Endothelial cell of umbilical vein (primary cell): Measurements from ENCODE around the gene PPP2R2C. TPM values are rescaled to one million over a fixed set of nuclear protein-coding genes. Genes with fewer than 3 reads are reported as not detected.

Experiments used
- BruUV-seq: library from RNA; stranded (reverse); fragments of 400-500 nt; replicated peaks from 2 replicates; lab custom pipeline; 2021; lab: Mats Ljungman, UMichigan
- CTCF ChIA-PET: fragments of 300-600, 350-600 bp; sonication (Branson Sonifier 250); formaldehyde crosslinking; loops from one replicate; lab custom pipeline; 2021; ENCODE audit warnings: antibody characterized with exemption, inconsistent platforms; lab: Charles Lee
- POLR2A ChIA-PET: fragments of 300-600, 350-600 bp; sonication (Branson Sonifier 250); formaldehyde crosslinking; loops from one replicate; lab custom pipeline; 2021; ENCODE audit warnings: antibody characterized with exemption, inconsistent platforms; lab: Charles Lee
- DNase-seq: peaks from one replicate; pipeline ENCODE4 v3.0.0-alpha.2; 2011; ENCODE audit warnings: low read depth, low spot score
- FAIRE-seq: peaks from 2 replicates; lab custom pipeline; 2011; peaks lifted over from hg19 to GRCh38; lab: Jason Lieb, UNC
- H2AFZ ChIP-seq: 2 replicates; pipeline ENCODE4 v1.6.0; 2012; ENCODE audit warnings: low read depth, low read length, control low read depth, inconsistent platforms
- H3K27ac ChIP-seq: 2 replicates; pipeline ENCODE4 v1.5.1; 2011; ENCODE audit warnings: low read depth, mild to moderate bottlenecking, control low read depth, low read length, moderate library complexity; ENCODE audit not compliant: insufficient read depth
- H3K27me3 ChIP-seq, 2 experiments: 2 replicates each; pipeline versions ENCODE4 v1.6.0 to v1.6.1; 2011; ENCODE audit warnings: low read length in 2 of 2, mixed read lengths in 1 of 2; ENCODE audit not compliant: control insufficient read depth in 2 of 2, insufficient read depth in 2 of 2
- H3K36me3 ChIP-seq, 2 experiments: 2 replicates in 1 of 2; 3 replicates in 1 of 2; pipeline ENCODE4 v1.5.1; 2011; ENCODE audit warnings: low read length in 2 of 2, mild to moderate bottlenecking in 1 of 2, moderate library complexity in 1 of 2; ENCODE audit not compliant: control insufficient read depth in 2 of 2, insufficient read depth in 2 of 2; ENCODE audit errors: extremely low read depth in 1 of 2
- H3K4me1 ChIP-seq: 3 replicates; pipeline ENCODE4 v1.5.1; 2011; ENCODE audit warnings: mild to moderate bottlenecking, low read length; ENCODE audit not compliant: control insufficient read depth, insufficient read depth; ENCODE audit errors: extremely low read depth
- H3K4me2 ChIP-seq: 2 replicates; pipeline ENCODE4 v1.6.1; 2011; ENCODE audit warnings: low read length, control low read depth, mixed read lengths; ENCODE audit not compliant: insufficient read depth
- H3K4me3 ChIP-seq, 3 experiments: fragments of 200-600 bp in 1 of 3; sonication (generic), shearing (Covaris generic) in 1 of 3; replicated peaks in 1 of 3; 2 replicates each; pipeline ENCODE4 v1.5.1; 2011 to 2016; ENCODE audit warnings: control low read depth in 3 of 3, low read length in 3 of 3, mild to moderate bottlenecking in 2 of 3, inconsistent platforms in 1 of 3, low read depth in 1 of 3, moderate library complexity in 1 of 3; ENCODE audit not compliant: insufficient read depth in 1 of 3
- H3K79me2 ChIP-seq: 2 replicates; pipeline ENCODE4 v1.6.0; 2012; ENCODE audit warnings: low read length, inconsistent platforms; ENCODE audit not compliant: control insufficient read depth, insufficient read depth
- H3K9ac ChIP-seq: replicated peaks from 2 replicates; pipeline ENCODE3; 2011; ENCODE audit warnings: low read length, control low read depth; ENCODE audit not compliant: insufficient read depth; ENCODE audit errors: extremely low read depth
- H3K9me1 ChIP-seq: replicated peaks from 3 replicates; pipeline ENCODE4 v1.6.0; 2011; ENCODE audit warnings: mild to moderate bottlenecking, low read length; ENCODE audit not compliant: control insufficient read depth, insufficient read depth; ENCODE audit errors: extremely low read depth
- H3K9me3 ChIP-seq: replicated peaks from 2 replicates; pipeline ENCODE4 v1.5.1; 2012; ENCODE audit warnings: low read length, inconsistent platforms; ENCODE audit not compliant: control insufficient read depth, insufficient read depth
- H4K20me1 ChIP-seq: replicated peaks from 2 replicates; pipeline ENCODE3; 2011; ENCODE audit warnings: mild to moderate bottlenecking, low read length; ENCODE audit not compliant: control insufficient read depth, insufficient read depth; ENCODE audit errors: extremely low read depth
- CTCF ChIP-seq, 2 donors: IDR thresholded peaks; 1 replicate in 1 of 2; 2 replicates in 1 of 2; pipeline ENCODE4 v1.5.1; 2011; ENCODE audit warnings: low read length in 2 of 2, mild to moderate bottlenecking in 2 of 2, moderate library complexity in 2 of 2, control low read depth in 1 of 2, inconsistent platforms in 1 of 2, low read depth in 1 of 2; ENCODE audit not compliant: insufficient read depth in 1 of 2; ENCODE audit errors: extremely low read depth in 1 of 2
- EZH2 ChIP-seq: IDR thresholded peaks from 2 replicates; pipeline ENCODE4 v1.6.1; 2012; ENCODE audit warnings: borderline replicate concordance, low read depth, mild to moderate bottlenecking, moderate library complexity, low read length, inconsistent platforms; ENCODE audit not compliant: severe bottlenecking
- FOS ChIP-seq: IDR thresholded peaks from 2 replicates; pipeline ENCODE4 v1.6.1; 2011; ENCODE audit warnings: mild to moderate bottlenecking, low read length, moderate library complexity, borderline replicate concordance; ENCODE audit not compliant: insufficient read depth
- JUN ChIP-seq: IDR thresholded peaks from 2 replicates; pipeline ENCODE4 v1.6.1; 2011; ENCODE audit warnings: borderline replicate concordance, low read depth; ENCODE audit not compliant: insufficient read length, insufficient read depth
- MYC ChIP-seq: IDR thresholded peaks from one replicate; pipeline ENCODE4 v1.6.1; 2011; ENCODE audit warnings: mild to moderate bottlenecking, low read depth, low read length
- POLR2A ChIP-seq: IDR thresholded peaks from 2 replicates; pipeline ENCODE4 v1.6.1; 2012; ENCODE audit warnings: low read depth, mild to moderate bottlenecking, control low read depth, low read length
- POLR2AphosphoS5 ChIP-seq: IDR thresholded peaks from 2 replicates; pipeline ENCODE4 v1.6.1; 2012; ENCODE audit warnings: low read depth, mild to moderate bottlenecking, control low read depth, low read length, moderate library complexity; ENCODE audit not compliant: insufficient read depth
- dilution Hi-C: fragments of 300-500 bp; cut with MboI; formaldehyde crosslinking; loops from one replicate; pipeline ENCODE4 v1.15.0; 2019; ENCODE audit warnings: low sequenced_read_pairs; ENCODE audit not compliant: extremely low pct_ligation_motif_present
- intact Hi-C: fragments of 100-400 bp; cut with micrococcal nuclease; formaldehyde crosslinking; loops from one replicate; pipeline ENCODE4 v1.10.0; 2022
- polyA plus RNA-seq, 4 experiments: library from polyadenylated mRNA; depleted of rRNA in 3 of 4; stranded (reverse) in 3 of 4; unstranded in 1 of 4; fragments of >200 nt; gene quantifications; 2 replicates each; pipeline versions ENCODE4 v1.2.1 to v1.2.3, GENCODE V29; 2011 to 2012; ENCODE audit warnings: missing spikeins in 1 of 4
- total RNA-seq: library from RNA; stranded (reverse); gene quantifications from 2 replicates; pipeline ENCODE4 v1.2.3, GENCODE V29; 2021
- TF ChIP-seq, protein P1 (sequence below): IDR thresholded peaks from 2 replicates; pipeline ENCODE4 v1.6.1; 2011; ENCODE audit not compliant: insufficient read depth, insufficient read length

The PPP2R2C gene
- total and polyA plus RNA-seq, 2 donors (not counting 3 experiments of a cell fraction or from before 2014, with no cell fraction given), result 0.03 to 0.09 TPM

- dilution Hi-C loops (no loop called here), intact Hi-C loops (no loop called here)
- DNase-seq (no peak), FAIRE-seq (no peak)
- Histone ChIP-seq H4K20me1 (no peaks in the 10 kb centered on the region), H3K4me1 (no peaks in the 10 kb centered on the region), H3K36me3 (no peaks in the 10 kb centered on the region), H3K79me2 (no peaks in the 10 kb centered on the region), H2AFZ (no peak overlapping the region), H3K4me2 (no peak overlapping the region), H3K27me3 (peaks cover 0 to 2% of the 10 kb centered on the region in 2 experiments), H3K27ac (no peak overlapping the region), H3K9me3 (no peaks in the 10 kb centered on the region), H3K9me1 (no peaks in the 10 kb centered on the region), H3K9ac (no peak overlapping the region), H3K4me3 (no peak overlapping the region)
- TF ChIP-seq FOS (no peak), POLR2AphosphoS5 (no peak), EZH2 (no peak), MYC (no peak), JUN (no peak), POLR2A (no peak), CTCF (IDR thresholded peaks at IDR 0.05; ENCODE audit: extremely low read depth in 1 of 2, insufficient read depth in 1 of 2, low read depth in 1 of 2, low read length in 2 of 2) (no peak)
- TF ChIP-seq, protein P1, sequence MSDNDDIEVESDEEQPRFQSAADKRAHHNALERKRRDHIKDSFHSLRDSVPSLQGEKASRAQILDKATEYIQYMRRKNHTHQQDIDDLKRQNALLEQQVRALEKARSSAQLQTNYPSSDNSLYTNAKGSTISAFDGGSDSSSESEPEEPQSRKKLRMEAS, result no peak
- POLR2A ChIA-PET, result no interaction called here
- no TSS peak for BruUV-seq
- CTCF ChIA-PET, result no interaction called here
Measured at GRCh38 chr4:6377626-6378492, 94.6 kb downstream of the PPP2R2C start.
